SU-DHL-6 (cell line): ENCODE data around the gene PYGL.

ENCODE experiments used
- H2AFZ ChIP-seq: fragments of 200-600 bp; sonication (generic); 2 replicates; pipeline ENCODE4 v1.6.1; 2014; ENCODE audit warnings: low read depth, mild to moderate bottlenecking, moderate library complexity, mixed read lengths, antibody characterized with exemption, low read length; ENCODE audit not compliant: severe bottlenecking
- H3F3A ChIP-seq: fragments of 200-600 bp; shearing (Covaris generic); 2 replicates; pipeline ENCODE4 v1.6.0; 2016; ENCODE audit warnings: antibody characterized with exemption, mild to moderate bottlenecking; ENCODE audit not compliant: insufficient read depth
- H3K27ac ChIP-seq: fragments of 200-600 bp; sonication (generic); 2 replicates; pipeline ENCODE4 v1.5.1; 2016; ENCODE audit warnings: low read depth, mild to moderate bottlenecking, low read length, moderate library complexity, mixed read lengths
- H3K27me3 ChIP-seq: fragments of 200-600 bp; sonication (generic), shearing (Covaris generic); 2 replicates; pipeline ENCODE4 v1.6.0; 2014; ENCODE audit warnings: mild to moderate bottlenecking, low read length
- H3K36me3 ChIP-seq: fragments of 200-600 bp; sonication (generic); 2 replicates; pipeline ENCODE4 v1.6.1; 2014; ENCODE audit warnings: mild to moderate bottlenecking, low read length, mixed read lengths
- H3K4me2 ChIP-seq: fragments of 300-600, 200-600 bp; shearing (Covaris generic), sonication (generic); 2 replicates; pipeline ENCODE4 v1.6.0; 2014; ENCODE audit warnings: low read length, low read depth, mild to moderate bottlenecking; ENCODE audit not compliant: poor library complexity, severe bottlenecking
- H3K4me3 ChIP-seq: fragments of 200-600 bp; sonication (generic); 2 replicates; pipeline ENCODE4 v1.5.1; 2014; ENCODE audit warnings: antibody characterized with exemption, low read length, mild to moderate bottlenecking, mixed read lengths; ENCODE audit not compliant: insufficient read depth, poor library complexity, severe bottlenecking
- H3K79me2 ChIP-seq: fragments of 200-600 bp; sonication (generic); 2 replicates; pipeline ENCODE4 v1.6.1; 2014; ENCODE audit warnings: mild to moderate bottlenecking, low read length, moderate library complexity; ENCODE audit not compliant: insufficient read depth
- H3K9ac ChIP-seq: fragments of 200-600 bp; sonication (generic); 2 replicates; pipeline ENCODE4 v1.7.0; 2014; ENCODE audit warnings: mild to moderate bottlenecking, low read length
- H3K9me2 ChIP-seq: fragments of 200-600 bp; sonication (generic); replicated peaks from 2 replicates; pipeline ENCODE4 v1.6.1; 2014; ENCODE audit warnings: low read length; ENCODE audit not compliant: insufficient read depth
- H3K9me3 ChIP-seq: fragments of 200-600 bp; sonication (generic); 2 replicates; pipeline ENCODE4 v1.6.1; 2014; ENCODE audit warnings: low read length, mixed read lengths; ENCODE audit not compliant: insufficient read depth
- H4K20me1 ChIP-seq: fragments of 200-600 bp; sonication (generic); 2 replicates; pipeline ENCODE4 v1.6.1; 2014; ENCODE audit warnings: low read depth, mild to moderate bottlenecking, antibody characterized with exemption, low read length, moderate library complexity, mixed read lengths
- CTCF ChIP-seq: fragments of 200-600 bp; sonication (generic); IDR thresholded peaks from one replicate; pipeline ENCODE4 v1.5.1; 2017; ENCODE audit warnings: antibody characterized with exemption, mild to moderate bottlenecking, low read length, moderate library complexity; ENCODE audit not compliant: insufficient read depth, poor library complexity, severe bottlenecking
- EZH2phosphoT487 ChIP-seq: fragments of 200-600 bp; sonication (generic), shearing (Covaris generic); conservative IDR thresholded peaks from 2 replicates; pipeline ENCODE4 v1.6.1; 2018; ENCODE audit warnings: mild to moderate bottlenecking, antibody characterized with exemption, low read length, moderate library complexity, mixed read lengths

PYGL gene

GRCh38 chr14:50864946-50865345, 79.3 kb downstream of the PYGL start:
- Histone ChIP-seq H3K9me3 (no peaks in the 10 kb centered on the region), H2AFZ (no peak overlapping the region), H3F3A (no peaks in the 10 kb centered on the region), H3K4me2 (no peak overlapping the region), H4K20me1 (no peaks in the 10 kb centered on the region), H3K79me2 (no peaks in the 10 kb centered on the region), H3K27ac (no peak overlapping the region), H3K9ac (no peak overlapping the region), H3K27me3 (no peaks in the 10 kb centered on the region), H3K4me3 (no peak overlapping the region), H3K9me2 (no peaks in the 10 kb centered on the region), H3K36me3 (no peaks in the 10 kb centered on the region)
- TF ChIP-seq CTCF = no peak

- Histone ChIP-seq H3K9me3 (no peaks in the 10 kb centered on the region), H3K27me3 (no peaks in the 10 kb centered on the region), H4K20me1 (no peaks in the 10 kb centered on the region), H3K79me2 (no peaks in the 10 kb centered on the region), H3F3A (no peaks in the 10 kb centered on the region), H2AFZ (no peak overlapping the region), H3K4me3 (no peak overlapping the region), H3K27ac (no peak overlapping the region), H3K9ac (no peak overlapping the region), H3K36me3 (no peaks in the 10 kb centered on the region), H3K9me2 (no peaks in the 10 kb centered on the region), H3K4me2 (no peak overlapping the region)
- no peak for TF ChIP-seq EZH2phosphoT487
- TF ChIP-seq CTCF = no peak
Observed at GRCh38 chr14:50864237-50864636, 80.0 kb downstream of the PYGL start.

- Histone ChIP-seq H3K4me2 (no peak overlapping the region), H2AFZ (no peak overlapping the region)
Observed at GRCh38 chr14:50862036-50862570, 82.2 kb downstream of the PYGL start.

More at GRCh38 chr14:50862036-50862570, 82.2 kb downstream of the PYGL start:
- TF ChIP-seq EZH2phosphoT487 (no peak), CTCF (no peak)
- Histone ChIP-seq H3K36me3 (no peaks in the 10 kb centered on the region), H4K20me1 (no peaks in the 10 kb centered on the region), H3F3A (no peaks in the 10 kb centered on the region), H3K79me2 (no peaks in the 10 kb centered on the region), H3K27me3 (no peaks in the 10 kb centered on the region), H3K27ac (no peak overlapping the region), H3K9me2 (no peaks in the 10 kb centered on the region), H3K9ac (no peak overlapping the region), H3K4me3 (no peak overlapping the region), H3K9me3 (no peaks in the 10 kb centered on the region)
